Fibroblast of skin of back (primary cell): ENCODE data around the gene METTL17.

Experiments
- DNase-seq: peaks from one replicate; pipeline ENCODE4 v3.0.0-alpha.2; 2013

METTL17 gene

GRCh38 chr14:21043974-21044618 lies 54.3 kb downstream of the METTL17 start:
- DNase-seq, result no peak
